Measurements from ENCODE around the gene RLF.

The RLF gene

GRCh38 chr1:40256401-40257084, 95.4 kb downstream of the RLF start:
- POLR2A ChIA-PET (ENCODE audit: low non-redundant PET), result interaction anchor here (0.6 kb wide), 1 partner anchor 28 kb away, joined by 6 read pairs; no protein-coding TSS in a partner anchor
- CTCF ChIA-PET, result interaction anchor here (1.2 kb wide), 1 partner anchor 59 kb away, joined by 3 read pairs; no protein-coding TSS in a partner anchor
- no peak for DNase-seq (ENCODE audit: low spot score)
- TF ChIP-seq, protein P1, sequence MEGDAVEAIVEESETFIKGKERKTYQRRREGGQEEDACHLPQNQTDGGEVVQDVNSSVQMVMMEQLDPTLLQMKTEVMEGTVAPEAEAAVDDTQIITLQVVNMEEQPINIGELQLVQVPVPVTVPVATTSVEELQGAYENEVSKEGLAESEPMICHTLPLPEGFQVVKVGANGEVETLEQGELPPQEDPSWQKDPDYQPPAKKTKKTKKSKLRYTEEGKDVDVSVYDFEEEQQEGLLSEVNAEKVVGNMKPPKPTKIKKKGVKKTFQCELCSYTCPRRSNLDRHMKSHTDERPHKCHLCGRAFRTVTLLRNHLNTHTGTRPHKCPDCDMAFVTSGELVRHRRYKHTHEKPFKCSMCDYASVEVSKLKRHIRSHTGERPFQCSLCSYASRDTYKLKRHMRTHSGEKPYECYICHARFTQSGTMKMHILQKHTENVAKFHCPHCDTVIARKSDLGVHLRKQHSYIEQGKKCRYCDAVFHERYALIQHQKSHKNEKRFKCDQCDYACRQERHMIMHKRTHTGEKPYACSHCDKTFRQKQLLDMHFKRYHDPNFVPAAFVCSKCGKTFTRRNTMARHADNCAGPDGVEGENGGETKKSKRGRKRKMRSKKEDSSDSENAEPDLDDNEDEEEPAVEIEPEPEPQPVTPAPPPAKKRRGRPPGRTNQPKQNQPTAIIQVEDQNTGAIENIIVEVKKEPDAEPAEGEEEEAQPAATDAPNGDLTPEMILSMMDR (conservative IDR thresholded peaks at IDR 0.05; ENCODE audit: low read depth), result no peak
- no peak overlapping the region for H3K27ac ChIP-seq

DNA sequence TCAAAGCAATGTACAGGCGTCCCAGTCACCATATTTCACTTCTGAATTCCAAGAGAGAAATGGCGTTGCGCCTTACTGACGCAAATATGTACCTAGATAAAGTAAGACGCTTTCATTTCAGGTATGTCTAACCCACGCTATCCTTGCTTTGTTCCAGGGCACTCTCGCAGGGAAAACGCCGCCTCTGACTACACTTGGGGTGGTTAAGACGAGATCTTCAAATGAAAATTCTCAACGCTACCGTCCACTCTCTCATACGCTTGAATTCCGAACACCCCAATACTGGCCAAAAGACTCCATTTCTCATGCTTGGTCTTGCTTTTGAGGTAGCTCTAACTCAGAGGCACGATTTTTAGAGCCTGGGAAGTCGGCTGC, 96.1 kb downstream of the RLF start:
- TF ChIP-seq, protein P1 (conservative IDR thresholded peaks at IDR 0.05; ENCODE audit: low read depth), result no peak
- peak overlapping the region; percentile 95 for H3K27ac ChIP-seq
- CTCF ChIA-PET, result interaction anchor here (0.6 kb wide), 2 partner anchors 108 to 391 kb away, joined by 3 to 4 read pairs; no protein-coding TSS in a partner anchor

GRCh38 chr1:40257688-40258444, 96.7 kb downstream of the RLF start, which contains the start of gene ZMPSTE24:
Gene ZMPSTE24, plus strand, starts transcription at chr1:40258236. Its CDS starts 36 bp downstream, at chr1:40258272.
- CTCF ChIA-PET, result interaction anchor here (0.6 to 0.7 kb wide), 3 partner anchors 108 to 475 kb away, joined by 3 to 4 read pairs (median 4); no protein-coding TSS in a partner anchor
- POLR2A ChIA-PET (ENCODE audit: low non-redundant PET), result interaction anchor here (1.0 kb wide), 1 partner anchor 96 kb away, joined by 3 read pairs; no protein-coding TSS in a partner anchor
- DNase-seq (ENCODE audit: low spot score), result peak; percentile 89
- TF ChIP-seq, protein P1 (conservative IDR thresholded peaks at IDR 0.05; ENCODE audit: low read depth), result no peak
- peak within 1 kb of the TSS; percentile 95 for H3K27ac ChIP-seq

More for the DNA sequence above, 96.1 kb downstream of the RLF start:
- no peak for DNase-seq (ENCODE audit: low spot score)
- POLR2A ChIA-PET (ENCODE audit: low non-redundant PET), result interaction anchor here (1.0 kb wide), 1 partner anchor 95 kb away, joined by 3 read pairs; no protein-coding TSS in a partner anchor

DNA sequence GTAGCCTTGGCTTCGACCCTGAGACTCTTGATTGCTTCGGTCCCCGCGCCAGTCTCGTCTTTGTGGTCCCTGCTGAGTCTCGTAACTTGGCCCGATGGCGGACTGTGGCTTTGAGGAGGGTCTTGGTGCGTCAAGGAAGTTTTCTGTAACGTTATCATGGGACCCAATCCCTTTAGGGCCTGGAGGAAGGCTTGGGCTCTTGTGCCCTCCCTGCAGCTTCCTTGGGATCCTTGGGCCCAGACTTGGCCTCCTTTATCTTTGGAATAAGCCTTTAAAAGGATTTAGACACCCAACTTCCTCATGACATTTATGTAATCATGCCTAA, 97.2 kb downstream of the RLF start:
- DNase-seq (ENCODE audit: low spot score), result no peak
- ChIA-PET CTCF (no interaction called here), POLR2A (ENCODE audit: low non-redundant PET) (interaction anchor here (1.0 kb wide), 1 partner anchor 96 kb away, joined by 3 read pairs; no protein-coding TSS in a partner anchor)
- TF ChIP-seq, protein P1 (conservative IDR thresholded peaks at IDR 0.05; ENCODE audit: low read depth), result no peak
- peak overlapping the region; percentile 95 for H3K27ac ChIP-seq

DNA sequence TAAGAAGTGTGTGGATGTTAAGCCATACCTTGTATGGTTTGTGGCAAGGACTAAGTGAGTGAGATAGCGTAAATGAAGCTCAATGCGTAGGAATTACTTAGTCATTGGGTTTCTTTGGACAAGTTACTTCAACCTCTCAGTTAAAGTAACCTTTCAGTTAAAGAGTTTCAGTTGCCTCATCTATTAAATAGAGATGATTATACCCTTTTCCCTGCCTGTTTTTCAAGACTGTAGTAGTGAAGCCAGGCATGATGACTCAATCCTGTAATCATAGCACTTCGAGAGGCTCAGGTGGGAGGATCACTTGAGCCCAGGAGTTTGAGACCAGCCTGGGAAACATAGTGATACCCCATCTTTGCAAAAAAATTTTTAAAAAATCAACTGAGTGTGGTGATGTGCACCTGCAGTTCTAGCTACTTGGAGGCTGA, 103.2 kb downstream of the RLF start:
- ChIA-PET POLR2A (ENCODE audit: low non-redundant PET) (no interaction called here), CTCF (no interaction called here)
- no peak for DNase-seq (ENCODE audit: low spot score)
- TF ChIP-seq, protein P1 (conservative IDR thresholded peaks at IDR 0.05; ENCODE audit: low read depth), result no peak
- 0 out of 2 replicates have a peak overlapping the region, but pooled peaks have one; percentile 47 for H3K27ac ChIP-seq

DNA sequence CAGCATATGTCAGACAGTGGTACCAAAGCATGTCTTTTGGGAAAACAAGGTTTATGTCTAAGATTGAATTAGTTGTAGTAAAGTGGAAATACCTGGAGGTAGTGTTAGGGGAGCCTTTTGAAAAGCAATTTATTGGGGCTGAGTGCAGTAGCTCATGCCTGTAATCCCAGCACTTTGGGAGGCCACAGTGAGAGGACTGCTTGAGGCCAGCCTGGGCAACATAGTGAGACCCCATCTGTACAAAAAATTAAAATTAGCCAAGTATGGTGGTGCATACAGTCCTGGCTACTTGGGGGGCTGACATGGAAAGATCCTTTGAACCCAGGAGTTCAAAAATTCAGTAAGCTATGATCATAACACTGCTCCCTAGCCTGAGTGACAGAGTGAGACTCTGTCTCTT, 104.1 kb downstream of the RLF start:
- CTCF ChIA-PET, result no interaction called here
- TF ChIP-seq, protein P1 (conservative IDR thresholded peaks at IDR 0.05; ENCODE audit: low read depth), result no peak
- POLR2A ChIA-PET (ENCODE audit: low non-redundant PET), result no interaction called here
- no peak overlapping the region for H3K27ac ChIP-seq
- DNase-seq (ENCODE audit: low spot score), result no peak

Data from RWPE1 (cell line).